Middle frontal gyrus (tissue), 1 donor: ENCODE data around the gene NCOA7.
"Not testable (repeated sequence)": the region's sequence is repeated elsewhere in the genome, so short reads cannot be mapped to it uniquely, and the experiment has no call there.

Experiments used
- DNase-seq: peaks from one replicate; pipeline ENCODE4 v3.0.0-alpha.2; 2015; ENCODE audit warnings: low spot score; ENCODE audit errors: extremely low spot score

The NCOA7 gene

GRCh38 chr6:125970760-125971159 is 180.0 kb downstream of the NCOA7 start:
- DNase-seq, result no peak

DNA sequence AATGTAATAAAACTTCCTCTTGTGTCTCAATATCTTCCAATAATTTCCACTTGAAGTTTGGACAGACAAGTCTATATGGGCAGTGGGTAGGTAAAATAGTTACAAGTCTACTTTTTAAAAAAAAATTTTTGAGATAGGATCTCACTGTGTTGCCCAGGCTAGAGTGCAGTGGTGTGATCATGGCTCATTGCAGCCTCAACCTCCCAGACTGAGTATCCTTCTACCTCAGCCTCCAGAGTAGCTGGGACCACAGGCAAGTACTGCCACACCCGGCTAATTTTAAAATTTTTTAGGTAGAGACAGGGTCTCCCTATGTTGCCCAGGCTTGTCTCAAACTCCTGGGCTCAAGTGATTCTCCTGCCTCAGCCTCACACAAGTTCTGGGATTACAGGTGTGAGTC is 181.7 kb downstream of the NCOA7 start:
- not testable (repeated sequence) for DNase-seq

DNA sequence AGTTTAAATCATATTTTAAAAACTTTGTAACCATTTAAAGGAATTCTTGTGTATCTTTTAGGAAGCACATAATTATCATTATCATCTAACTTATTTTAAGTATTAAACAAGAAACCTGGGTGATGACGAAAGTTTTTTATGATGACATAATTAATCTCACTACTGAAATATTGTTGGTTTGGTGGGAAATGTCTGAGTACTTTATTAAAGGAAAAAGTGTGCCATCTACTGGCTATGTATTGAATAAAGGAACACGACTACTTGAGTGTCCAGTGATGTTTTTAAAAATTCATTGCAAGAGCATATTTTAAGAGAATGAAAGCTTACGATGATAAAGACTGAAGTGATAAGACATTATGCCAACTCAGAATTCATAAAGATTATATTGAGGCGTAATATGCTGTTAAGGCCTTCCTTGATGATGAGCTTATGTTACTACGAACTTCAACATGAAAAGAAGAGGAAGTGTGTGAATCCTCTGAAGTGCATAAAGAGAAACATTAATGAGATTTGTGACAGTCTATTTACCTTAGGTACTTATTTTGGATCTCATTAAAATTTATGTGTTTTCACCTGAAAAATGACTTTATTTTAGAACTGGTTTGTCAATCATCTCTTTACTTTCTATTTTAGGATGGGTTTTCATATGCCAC is 183.6 kb downstream of the NCOA7 start:
- peak; percentile 60 for DNase-seq

DNA sequence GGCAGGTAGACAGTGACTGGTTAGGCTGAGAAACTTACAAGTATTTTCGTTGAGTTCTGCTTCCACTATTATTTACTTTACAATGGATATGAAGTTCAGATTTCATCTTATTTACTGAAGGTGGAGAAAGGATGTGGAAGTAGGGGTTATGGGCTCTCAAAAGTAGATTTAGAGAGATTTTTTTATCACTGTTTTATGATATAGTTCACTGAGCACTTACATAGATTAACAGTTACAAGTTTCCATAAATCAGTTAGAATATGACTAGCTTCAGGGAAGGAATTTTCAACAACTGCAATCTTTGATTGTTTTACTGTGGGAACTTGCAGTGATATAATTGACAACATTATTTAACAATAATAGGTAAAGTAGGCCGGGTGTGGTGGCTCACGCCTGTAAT is 188.3 kb downstream of the NCOA7 start:
- DNase-seq, result no peak
